Neural progenitor cell (in vitro differentiated cells): ENCODE data around the gene RTN1. TPM values are rescaled to one million over a fixed set of nuclear protein-coding genes. Genes with fewer than 3 reads are reported as not detected.

Experiments
- DNase-seq: peaks from one replicate; pipeline ENCODE4 v3.0.0-alpha.2; 2016; ENCODE audit warnings: low spot score
- H2AFZ ChIP-seq: fragments of 200-600 bp; sonication (generic); replicated peaks from 2 replicates; pipeline ENCODE4 v1.6.1; 2016; ENCODE audit warnings: antibody characterized with exemption
- H3F3A ChIP-seq: fragments of 200-600 bp; sonication (generic); 2 replicates; pipeline ENCODE4 v1.6.1; 2016; ENCODE audit warnings: antibody characterized with exemption, low read depth
- H3K27ac ChIP-seq: fragments of 200-600 bp; sonication (generic); 2 replicates; pipeline ENCODE4 v1.5.1; 2016; ENCODE audit warnings: mild to moderate bottlenecking
- H3K27me3 ChIP-seq: fragments of 200-600 bp; sonication (generic); 2 replicates; pipeline ENCODE4 v1.6.1; 2016; ENCODE audit warnings: mild to moderate bottlenecking, moderate library complexity
- H3K36me3 ChIP-seq: fragments of 200-600 bp; sonication (generic); 2 replicates; pipeline ENCODE4 v1.5.1; 2016
- H3K4me1 ChIP-seq: fragments of 200-600 bp; sonication (generic); 2 replicates; pipeline ENCODE4 v1.6.1; 2016; ENCODE audit warnings: mixed run types
- H3K4me2 ChIP-seq: fragments of 200-600 bp; sonication (generic); 2 replicates; pipeline ENCODE4 v1.6.1; 2016
- H3K4me3 ChIP-seq: fragments of 200-600 bp; sonication (generic); 2 replicates; pipeline ENCODE4 v1.5.1; 2016
- H3K79me2 ChIP-seq: fragments of 200-600 bp; sonication (generic); 2 replicates; pipeline ENCODE4 v1.6.1; 2016; ENCODE audit warnings: low read depth
- H3K9ac ChIP-seq: fragments of 200-600 bp; sonication (generic); 2 replicates; pipeline ENCODE4 v1.6.1; 2016
- H3K9me3 ChIP-seq: fragments of 200-600 bp; sonication (generic); 2 replicates; pipeline ENCODE4 v1.5.1; 2016; ENCODE audit warnings: low read depth
- H4K20me1 ChIP-seq: fragments of 200-600 bp; sonication (generic); 2 replicates; pipeline ENCODE4 v1.6.1; 2016; ENCODE audit warnings: low read depth
- H3K27ac Mint-ChIP-seq: 3 replicates; pipeline ENCODE4 v1.8.0; 2021; ENCODE audit warnings: mixed read lengths
- H3K27me3 Mint-ChIP-seq: 2 replicates; pipeline ENCODE4 v1.8.0; 2022; ENCODE audit warnings: low read depth, mild to moderate bottlenecking, inconsistent platforms, moderate library complexity, mixed read lengths; ENCODE audit not compliant: insufficient read depth
- H3K36me3 Mint-ChIP-seq: 3 replicates; pipeline ENCODE4 v1.8.0; 2021; ENCODE audit warnings: mixed read lengths
- H3K4me1 Mint-ChIP-seq: 3 replicates; pipeline ENCODE4 v1.8.0; 2021; ENCODE audit warnings: mixed read lengths
- H3K4me3 Mint-ChIP-seq: 3 replicates; pipeline ENCODE4 v1.8.0; 2021; ENCODE audit warnings: mild to moderate bottlenecking, moderate library complexity, mixed read lengths
- H3K9me3 Mint-ChIP-seq: 3 replicates; pipeline ENCODE4 v1.8.0; 2020; ENCODE audit warnings: mixed read lengths
- CTCF ChIP-seq: fragments of 200-600 bp; sonication (generic); IDR thresholded peaks from 2 replicates; pipeline ENCODE4 v1.5.1; 2017; ENCODE audit warnings: antibody characterized with exemption, mild to moderate bottlenecking
- EZH2 ChIP-seq: fragments of 200-600 bp; sonication (generic); IDR thresholded peaks from 2 replicates; pipeline ENCODE4 v1.6.1; 2017; ENCODE audit warnings: antibody characterized with exemption, mild to moderate bottlenecking, moderate library complexity
- EZH2phosphoT487 ChIP-seq: fragments of 200-600 bp; sonication (generic); IDR thresholded peaks from 2 replicates; pipeline ENCODE4 v1.6.1; 2017; ENCODE audit warnings: antibody characterized with exemption
- total RNA-seq: library from RNA; depleted of rRNA; stranded (reverse); fragments of >200 nt; gene quantifications from 2 replicates; pipeline ENCODE4 v1.2.3, GENCODE V29; 2015; ENCODE audit warnings: low replicate concordance

Gene RTN1
- total RNA-seq, 1 donor from 2014 or later, result 7.7 TPM

GRCh38 chr14:59811815-59812214, 58.8 kb downstream of the RTN1 start:
- H3K4me3 Mint-ChIP-seq, result no peak overlapping the region
- TF ChIP-seq EZH2 (no peak), CTCF (no peak), EZH2phosphoT487 (no peak)
- Histone ChIP-seq H3K4me1 (peaks cover 40% of the 10 kb centered on the region), H3K27ac (no peak overlapping the region), H3K4me2 (peak overlapping the region; percentile 71), H3K9ac (no peak overlapping the region), H2AFZ (no peak overlapping the region), H3F3A (peaks cover 5% of the 10 kb centered on the region), H3K79me2 (no peaks in the 10 kb centered on the region), H3K4me3 (peak overlapping the region; percentile 3), H3K27me3 (no peaks in the 10 kb centered on the region), H3K9me3 (no peaks in the 10 kb centered on the region), H4K20me1 (no peaks in the 10 kb centered on the region), H3K36me3 (no peaks in the 10 kb centered on the region)
- peak; percentile 59 for DNase-seq
- no peaks in the 10 kb centered on the region for H3K27me3 Mint-ChIP-seq
- H3K36me3 Mint-ChIP-seq, result no peaks in the 10 kb centered on the region
- H3K9me3 Mint-ChIP-seq, result no peaks in the 10 kb centered on the region
- peaks cover 21% of the 10 kb centered on the region for H3K4me1 Mint-ChIP-seq
- H3K27ac Mint-ChIP-seq, result no peak overlapping the region

- Mint-ChIP-seq H3K9me3 (no peaks in the 10 kb centered on the region), H3K4me3 (no peak overlapping the region), H3K4me1 (peaks cover 21% of the 10 kb centered on the region), H3K27ac (no peak overlapping the region), H3K27me3 (no peaks in the 10 kb centered on the region), H3K36me3 (no peaks in the 10 kb centered on the region)
- H3F3A ChIP-seq, result peaks cover 5% of the 10 kb centered on the region
- no peak overlapping the region for H3K9ac ChIP-seq
- no peak overlapping the region for H3K27ac ChIP-seq
- no peaks in the 10 kb centered on the region for H4K20me1 ChIP-seq
- no peaks in the 10 kb centered on the region for H3K27me3 ChIP-seq
- H3K9me3 ChIP-seq, result no peaks in the 10 kb centered on the region
- DNase-seq, result no peak
- H3K36me3 ChIP-seq, result no peaks in the 10 kb centered on the region
- H2AFZ ChIP-seq, result no peak overlapping the region
- no peak for TF ChIP-seq EZH2
- TF ChIP-seq CTCF, result no peak
- no peak for TF ChIP-seq EZH2phosphoT487
- peaks cover 40% of the 10 kb centered on the region for H3K4me1 ChIP-seq
- no peak overlapping the region for H3K4me3 ChIP-seq
- no peaks in the 10 kb centered on the region for H3K79me2 ChIP-seq
- peak overlapping the region; percentile 71 for H3K4me2 ChIP-seq
Observed at GRCh38 chr14:59811073-59811472, 59.5 kb downstream of the RTN1 start.

GRCh38 chr14:59803052-59803540, 67.5 kb downstream of the RTN1 start:
- Mint-ChIP-seq H3K9me3 (no peaks in the 10 kb centered on the region), H3K36me3 (no peaks in the 10 kb centered on the region), H3K4me3 (no peak overlapping the region), H3K27me3 (no peaks in the 10 kb centered on the region), H3K27ac (no peak overlapping the region), H3K4me1 (no peaks in the 10 kb centered on the region)
- H3K36me3 ChIP-seq, result no peaks in the 10 kb centered on the region
- H3K4me1 ChIP-seq, result peaks cover 5% of the 10 kb centered on the region
- H3K9me3 ChIP-seq, result no peaks in the 10 kb centered on the region
- H4K20me1 ChIP-seq, result no peaks in the 10 kb centered on the region
- H3K4me3 ChIP-seq, result no peak overlapping the region
- H3K27me3 ChIP-seq, result no peaks in the 10 kb centered on the region
- H3F3A ChIP-seq, result no peaks in the 10 kb centered on the region
- H3K27ac ChIP-seq, result no peak overlapping the region
- H2AFZ ChIP-seq, result no peak overlapping the region
- H3K79me2 ChIP-seq, result no peaks in the 10 kb centered on the region
- H3K4me2 ChIP-seq, result no peak overlapping the region
- no peak for DNase-seq
- TF ChIP-seq EZH2phosphoT487, result no peak
- no peak for TF ChIP-seq CTCF
- TF ChIP-seq EZH2, result no peak
- H3K9ac ChIP-seq, result no peak overlapping the region
